GM19463 (cell line): ENCODE results near the gene ZNF219.

Source experiments
- ATAC-seq: cut with Tn5 transposase; IDR thresholded peaks from one replicate; pipeline ENCODE4 v1.9.1; 2021; ENCODE audit warnings: mild to moderate bottlenecking, moderate library complexity; ENCODE audit not compliant: unreplicated experiment

ZNF219 gene

DNA sequence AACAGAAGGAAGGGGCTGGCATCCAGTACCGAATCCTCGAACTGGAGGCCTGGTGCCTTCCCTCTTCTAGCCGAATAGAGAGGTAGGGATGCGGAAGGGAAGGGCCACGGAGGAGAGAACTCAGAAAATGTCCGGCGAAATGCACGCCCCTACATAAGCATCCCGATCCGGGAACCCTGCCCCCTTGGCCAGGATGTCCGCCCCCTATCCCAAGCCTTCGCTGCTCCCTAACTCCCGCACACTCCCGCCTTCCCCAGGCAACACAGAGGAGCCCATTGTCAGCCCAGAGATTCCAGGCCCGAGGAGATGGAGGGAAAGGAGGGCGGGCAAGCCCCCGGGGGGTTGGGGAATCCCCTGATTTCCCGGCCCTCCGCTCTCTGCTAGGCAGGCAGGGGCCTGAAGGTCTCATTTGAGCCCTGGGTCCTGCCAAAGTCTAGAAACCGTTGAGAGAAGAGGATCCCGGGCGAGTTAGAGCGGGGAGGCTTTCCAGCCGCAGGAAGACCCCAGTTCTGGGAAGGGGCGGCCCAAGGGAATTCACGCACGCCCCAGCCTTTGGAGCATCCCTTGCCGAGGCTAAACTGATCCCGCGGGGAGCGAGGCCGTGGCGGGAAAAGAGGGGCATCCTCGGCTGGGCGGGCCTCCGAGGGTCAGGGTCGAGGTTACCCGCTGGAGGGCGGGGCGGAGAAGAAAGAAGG lies 28.9 kb downstream of the ZNF219 start:
- ATAC-seq: no peak

DNA sequence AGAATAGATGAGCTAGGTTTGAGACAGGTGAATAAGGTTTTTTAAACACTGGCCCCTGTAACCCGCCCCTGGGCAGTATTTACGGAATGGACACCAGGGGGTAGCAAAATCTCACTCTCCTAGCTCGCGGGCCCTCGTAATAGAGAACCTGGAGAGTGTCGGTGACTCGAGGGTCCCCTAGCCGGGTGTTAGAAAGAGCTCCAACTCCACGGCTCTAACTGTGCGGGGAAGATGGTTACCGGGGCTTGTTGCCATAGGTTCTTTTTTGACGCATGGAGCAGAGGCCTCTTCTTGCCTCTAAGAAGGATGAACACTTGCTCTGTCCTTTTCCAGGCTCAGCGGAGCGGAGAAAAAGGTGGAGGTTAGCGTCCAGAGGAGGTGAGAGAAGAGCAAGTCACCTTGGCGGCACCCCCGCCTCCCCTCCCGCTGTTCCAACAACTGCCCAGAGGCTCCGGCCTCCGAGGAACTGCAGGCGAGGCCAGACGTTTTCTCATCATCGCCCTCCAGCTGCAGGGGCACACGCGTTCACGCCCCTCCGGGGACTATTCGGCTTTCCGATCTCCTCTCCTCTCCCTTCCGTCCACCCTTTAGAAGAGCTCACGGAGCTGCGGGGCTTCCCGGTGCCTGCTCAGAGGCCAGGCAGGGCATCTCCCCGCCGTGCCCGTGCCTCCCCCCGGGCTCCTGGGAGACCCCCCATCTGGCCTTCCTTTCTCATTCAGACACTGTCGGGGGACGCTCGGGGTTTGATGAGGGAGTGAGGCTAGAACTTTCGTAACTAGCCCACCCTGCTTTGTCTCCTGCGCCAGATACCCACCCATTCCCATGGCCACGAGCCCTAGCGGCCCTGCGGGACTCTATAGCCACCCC lies 29.7 kb downstream of the ZNF219 start:
- no peak for ATAC-seq

DNA sequence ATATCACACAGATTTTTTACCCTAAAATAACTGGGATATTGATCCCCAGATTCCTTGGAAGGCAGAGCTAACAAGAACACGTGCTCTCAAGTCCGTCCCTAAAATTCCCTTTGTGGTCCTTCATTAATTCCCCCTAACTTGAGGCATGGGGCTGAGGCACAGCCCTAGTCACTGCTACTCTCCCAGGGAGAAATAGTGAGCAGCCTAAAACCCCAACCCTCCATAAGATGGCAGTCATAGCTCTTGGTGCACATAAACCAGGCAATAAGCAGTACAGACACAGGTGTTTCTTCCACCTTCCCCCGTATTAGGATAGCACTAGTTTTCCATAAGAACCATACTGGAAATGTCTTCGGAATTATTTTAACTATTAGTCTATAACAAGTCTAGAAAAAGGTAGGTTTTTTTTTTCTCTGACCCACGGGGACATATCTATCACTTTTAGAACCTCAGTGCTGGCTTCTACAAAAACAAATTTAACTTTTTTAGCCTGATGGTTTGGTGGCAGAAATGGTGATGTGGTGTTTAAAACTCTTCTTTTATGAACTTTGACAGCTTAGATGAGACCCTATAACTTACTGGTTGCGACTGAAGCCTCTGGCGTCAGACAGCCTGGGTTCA lies 31.5 kb downstream of the ZNF219 start:
- ATAC-seq: no peak

DNA sequence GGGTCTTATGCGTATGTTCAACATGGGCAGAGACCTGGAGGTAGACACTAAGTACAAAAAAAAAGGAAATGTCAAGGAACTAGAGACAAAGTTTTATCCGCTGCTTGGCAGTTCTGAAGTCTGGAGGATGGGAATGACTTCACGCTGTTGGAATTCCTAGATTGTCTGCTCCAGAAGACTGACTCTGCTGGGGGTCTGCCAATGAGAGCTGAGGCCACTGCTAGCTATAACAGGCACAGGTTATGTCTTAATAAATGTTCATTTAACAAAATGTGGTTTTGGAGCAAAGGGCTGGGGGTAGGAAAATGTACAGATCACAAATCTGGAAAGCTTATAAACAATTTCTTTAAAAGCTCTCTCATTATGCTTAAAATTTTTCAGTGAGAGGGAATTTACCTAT lies 35.0 kb downstream of the ZNF219 start:
- no peak for ATAC-seq

DNA sequence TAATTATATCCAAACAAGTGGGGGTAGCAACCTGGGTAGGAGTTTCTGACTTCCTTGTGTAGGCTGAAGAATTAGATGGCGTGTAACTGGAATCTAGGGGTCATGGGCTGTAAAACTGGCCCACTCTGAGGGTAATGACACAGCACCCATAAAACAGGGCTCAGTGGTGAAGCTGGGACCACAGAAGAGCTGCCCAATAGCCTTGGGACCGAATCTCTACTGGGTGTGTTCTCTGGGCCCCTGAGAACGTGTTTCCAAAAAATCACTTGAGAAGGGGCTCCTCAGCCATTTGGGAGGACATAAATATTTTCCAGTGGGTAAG lies 37.1 kb downstream of the ZNF219 start:
- no peak for ATAC-seq

DNA sequence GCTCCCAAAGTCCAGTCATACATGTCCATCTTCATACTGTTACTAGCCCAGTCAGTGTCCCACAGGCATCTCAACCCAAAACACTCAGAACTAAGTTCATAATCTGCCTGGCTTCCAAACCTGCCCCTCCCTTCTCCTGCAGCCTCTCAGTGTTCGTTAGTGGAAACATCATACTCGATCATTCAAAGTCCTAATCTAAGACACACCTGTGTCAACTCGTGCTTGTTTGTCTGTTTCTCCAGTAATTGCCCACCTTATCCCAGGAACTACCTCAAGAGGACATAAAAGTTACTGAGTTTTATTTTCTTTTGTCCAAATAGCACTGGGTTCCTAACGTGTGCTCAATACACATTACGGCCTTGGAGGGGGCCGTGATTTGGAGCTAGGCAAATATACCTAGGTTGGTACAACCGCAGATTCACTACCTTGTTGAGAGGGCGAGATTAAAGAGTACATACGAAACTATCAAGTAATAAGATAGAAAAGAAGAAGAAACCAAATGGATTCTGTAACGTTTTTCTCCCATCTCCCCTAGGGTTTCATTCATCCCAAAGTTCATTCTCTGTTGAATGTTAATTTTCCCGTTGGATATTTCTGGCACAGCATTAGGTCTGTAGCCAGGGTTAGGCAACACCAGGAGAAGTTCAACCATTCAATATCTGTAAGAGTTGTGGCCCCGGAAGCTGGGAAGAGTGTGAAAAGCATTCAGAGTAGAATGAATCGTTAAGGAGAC lies 37.7 kb downstream of the ZNF219 start:
- no peak for ATAC-seq

DNA sequence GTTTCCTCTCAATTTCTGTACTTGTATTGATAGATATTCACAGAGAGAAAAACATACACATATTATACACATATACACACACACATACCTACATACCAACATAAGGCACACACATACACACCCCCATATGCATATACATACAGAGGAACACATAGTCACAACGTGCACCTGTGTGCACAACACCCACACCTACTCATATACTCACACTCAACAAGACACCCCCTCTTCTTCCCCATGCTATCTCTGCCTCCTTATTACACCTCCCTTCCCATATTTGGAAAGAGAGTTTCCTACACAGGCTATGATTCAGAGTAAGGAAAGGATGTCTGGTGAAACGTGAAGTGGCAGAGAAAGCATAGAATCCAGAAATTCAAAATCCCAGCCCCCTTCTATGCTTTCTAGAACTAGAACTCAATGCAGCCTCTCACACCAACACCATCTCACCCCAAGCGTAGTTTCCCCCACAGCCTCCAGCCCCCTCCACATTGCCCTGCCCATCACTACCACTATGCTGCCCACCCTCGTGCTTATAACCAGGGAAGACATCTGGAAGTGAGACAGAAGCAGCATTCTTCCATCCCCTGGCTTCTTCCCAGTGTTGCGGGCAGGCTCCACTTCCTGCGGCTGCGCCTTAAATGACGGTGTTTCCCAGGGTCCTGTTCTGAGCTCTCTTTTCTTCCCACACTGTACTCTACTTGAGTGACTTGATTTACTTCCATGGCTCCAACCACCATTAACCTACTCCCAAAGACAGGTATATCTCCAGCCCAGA lies 38.4 kb downstream of the ZNF219 start:
- no peak for ATAC-seq

DNA sequence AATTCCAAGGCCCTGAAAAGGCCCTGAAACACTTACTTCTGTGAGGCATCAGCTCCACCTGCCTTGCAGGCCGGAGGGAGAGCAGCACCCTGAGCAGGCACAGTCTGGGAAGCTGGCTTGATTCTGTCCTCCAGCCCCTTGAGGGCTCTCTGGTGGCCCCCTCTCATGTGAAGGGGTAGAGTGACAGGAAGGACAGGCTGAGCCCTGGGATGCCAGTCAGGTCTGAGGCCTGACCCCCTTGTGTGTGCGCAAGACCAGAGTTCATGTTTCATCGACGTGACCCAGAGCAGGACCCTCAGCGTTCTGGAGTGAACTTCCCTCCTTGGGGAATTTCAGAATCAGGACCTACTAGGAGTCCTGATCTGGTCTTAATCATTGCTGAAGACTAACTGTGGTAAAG lies 39.6 kb downstream of the ZNF219 start:
- ATAC-seq: no peak

DNA sequence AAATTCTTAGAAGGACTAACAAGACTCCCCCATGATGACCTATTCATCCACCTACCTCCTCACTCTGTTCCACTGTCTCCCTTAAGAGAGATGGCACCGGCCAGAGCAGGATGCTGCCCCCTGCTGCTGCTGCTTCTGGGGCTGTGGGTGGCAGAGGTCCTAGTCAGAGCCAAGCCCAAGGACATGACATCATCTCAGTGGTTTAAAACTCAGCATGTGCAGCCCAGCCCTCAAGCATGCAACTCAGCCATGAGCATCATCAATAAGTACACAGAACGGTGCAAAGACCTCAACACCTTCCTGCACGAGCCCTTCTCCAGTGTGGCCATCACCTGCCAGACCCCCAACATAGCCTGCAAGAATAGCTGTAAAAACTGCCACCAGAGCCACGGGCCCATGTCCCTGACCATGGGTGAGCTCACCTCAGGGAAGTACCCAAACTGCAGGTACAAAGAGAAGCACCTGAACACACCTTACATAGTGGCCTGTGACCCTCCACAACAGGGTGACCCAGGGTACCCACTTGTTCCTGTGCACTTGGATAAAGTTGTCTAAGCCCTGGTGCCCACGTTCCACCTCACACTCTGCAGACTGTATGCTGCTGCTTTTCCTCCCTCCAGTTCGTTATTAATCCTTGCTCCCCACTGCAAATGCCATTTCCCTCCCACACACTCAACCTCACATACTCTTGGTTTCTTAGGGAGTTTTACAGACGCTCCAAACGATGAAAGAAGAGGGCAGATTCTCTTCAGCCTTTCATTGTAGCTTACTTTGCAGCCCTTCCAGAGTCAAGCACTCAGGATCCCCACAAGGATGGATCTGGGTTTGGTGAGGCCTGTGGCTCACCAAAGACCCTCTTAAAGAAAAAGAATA lies 40.4 kb downstream of the ZNF219 start, which contains the start of gene RNASE8:
Gene RNASE8, plus strand, starts transcription at position 20 of the 873 bp plus-strand sequence. Its CDS starts 71 bp downstream, at position 91.
- no peak for ATAC-seq

DNA sequence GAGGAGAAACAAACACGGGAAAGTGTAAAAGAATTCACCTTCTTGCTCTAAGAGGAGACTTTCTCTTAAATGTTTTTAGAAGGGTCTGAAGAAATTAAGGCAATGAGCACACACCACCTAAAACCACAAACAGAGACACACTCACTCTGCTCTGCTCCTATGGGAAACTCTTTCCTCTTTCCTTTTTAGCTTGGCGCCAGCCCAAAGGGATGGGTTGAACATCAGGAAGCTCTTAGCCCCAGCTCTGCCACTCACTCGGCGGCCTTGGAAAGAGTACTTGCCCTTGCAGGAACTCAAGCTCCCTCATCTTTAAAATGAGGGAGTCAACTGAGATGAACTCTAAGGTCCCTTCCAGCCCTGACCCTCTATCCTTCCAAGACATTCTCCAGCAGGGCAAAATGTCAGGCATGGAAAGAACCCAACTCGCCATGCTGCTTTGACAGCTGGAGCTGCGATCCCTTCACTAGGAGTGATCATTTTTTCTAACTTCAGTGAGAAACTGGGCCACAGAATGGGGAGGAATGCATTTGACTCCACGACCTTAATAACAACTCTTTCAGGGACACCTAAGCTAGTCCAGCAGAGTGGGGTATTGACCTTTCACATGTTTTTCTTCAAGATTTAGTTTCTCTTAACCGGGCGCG lies 41.8 kb downstream of the ZNF219 start:
- no peak for ATAC-seq

DNA sequence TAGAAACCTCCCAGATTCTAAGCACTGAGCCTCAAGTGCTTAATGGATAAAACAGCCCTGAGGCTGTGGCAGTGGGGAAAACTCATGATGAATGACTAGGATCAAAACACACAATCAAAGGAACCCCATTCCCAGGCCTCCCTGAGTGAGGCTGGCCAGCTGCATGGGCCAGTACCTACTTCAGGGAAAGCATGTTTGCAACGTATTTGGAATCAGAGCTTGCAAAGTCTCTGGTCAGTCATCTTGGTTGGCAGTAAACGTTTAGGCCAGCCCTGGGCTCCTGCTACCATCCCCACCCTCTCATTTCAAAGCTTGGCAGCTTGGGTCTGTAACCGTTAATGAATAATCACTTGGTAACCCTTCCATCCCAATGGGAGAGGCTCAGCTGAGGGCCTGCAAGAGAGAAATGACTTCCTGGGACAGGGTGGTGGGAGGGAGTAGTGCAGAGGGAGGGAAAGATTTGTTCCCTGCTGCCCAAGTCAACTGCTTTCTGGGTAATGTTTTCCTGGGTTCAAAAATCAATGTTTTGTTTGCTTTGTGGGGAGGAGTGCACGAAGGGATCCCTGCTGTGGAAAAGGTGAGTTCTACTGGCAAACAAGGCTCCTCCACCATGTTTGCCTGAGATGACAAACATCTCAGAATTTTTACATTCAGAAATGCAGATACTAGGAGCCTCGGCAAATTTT lies 42.9 kb downstream of the ZNF219 start:
- ATAC-seq: no peak

DNA sequence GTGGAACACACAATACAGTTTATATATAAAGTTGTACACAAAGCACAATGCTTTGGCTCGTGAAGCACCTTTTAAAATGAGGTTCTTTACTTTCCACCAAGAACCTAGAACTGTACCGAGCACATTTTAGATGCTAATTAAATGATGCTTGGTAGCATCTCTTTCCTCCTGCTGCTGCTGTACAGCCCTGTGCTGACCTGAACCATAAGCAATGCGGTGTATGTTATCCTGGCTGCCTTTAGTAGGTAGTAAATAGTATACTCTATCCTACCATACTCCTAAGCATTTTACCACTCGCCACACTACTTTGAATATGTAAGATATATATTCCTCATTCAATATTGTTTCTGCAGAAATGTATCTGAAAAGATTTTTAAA lies 43.7 kb downstream of the ZNF219 start:
- no peak for ATAC-seq

DNA sequence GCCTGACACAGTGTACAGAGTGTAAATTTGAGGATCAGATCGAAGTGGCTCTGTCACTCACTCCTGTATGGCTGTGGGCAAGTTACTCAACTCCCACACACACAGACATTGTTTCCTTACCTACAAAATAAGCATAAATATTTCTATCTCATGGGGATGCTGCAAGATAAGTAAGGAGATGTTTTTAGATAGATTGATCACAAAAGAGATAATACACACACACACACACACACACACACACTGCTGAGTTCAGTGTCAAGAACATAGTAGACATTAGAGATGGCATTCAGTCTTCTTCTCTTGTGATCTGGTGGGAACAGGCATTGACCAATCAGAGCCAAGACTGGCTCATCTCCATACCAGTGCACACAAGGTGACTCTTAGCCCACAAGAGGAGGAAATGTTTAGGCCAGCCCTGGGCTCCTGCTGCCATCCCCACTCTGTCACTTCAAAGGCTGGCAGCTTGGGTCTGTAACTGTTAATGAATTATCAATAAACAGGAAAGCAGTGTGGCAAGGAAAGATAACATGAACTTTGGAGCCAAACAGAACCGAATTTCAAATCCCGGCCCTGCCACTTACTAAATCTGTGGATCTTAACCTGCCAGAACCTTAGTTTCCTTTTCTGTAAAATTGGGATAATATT lies 44.2 kb downstream of the ZNF219 start:
- no peak for ATAC-seq

DNA sequence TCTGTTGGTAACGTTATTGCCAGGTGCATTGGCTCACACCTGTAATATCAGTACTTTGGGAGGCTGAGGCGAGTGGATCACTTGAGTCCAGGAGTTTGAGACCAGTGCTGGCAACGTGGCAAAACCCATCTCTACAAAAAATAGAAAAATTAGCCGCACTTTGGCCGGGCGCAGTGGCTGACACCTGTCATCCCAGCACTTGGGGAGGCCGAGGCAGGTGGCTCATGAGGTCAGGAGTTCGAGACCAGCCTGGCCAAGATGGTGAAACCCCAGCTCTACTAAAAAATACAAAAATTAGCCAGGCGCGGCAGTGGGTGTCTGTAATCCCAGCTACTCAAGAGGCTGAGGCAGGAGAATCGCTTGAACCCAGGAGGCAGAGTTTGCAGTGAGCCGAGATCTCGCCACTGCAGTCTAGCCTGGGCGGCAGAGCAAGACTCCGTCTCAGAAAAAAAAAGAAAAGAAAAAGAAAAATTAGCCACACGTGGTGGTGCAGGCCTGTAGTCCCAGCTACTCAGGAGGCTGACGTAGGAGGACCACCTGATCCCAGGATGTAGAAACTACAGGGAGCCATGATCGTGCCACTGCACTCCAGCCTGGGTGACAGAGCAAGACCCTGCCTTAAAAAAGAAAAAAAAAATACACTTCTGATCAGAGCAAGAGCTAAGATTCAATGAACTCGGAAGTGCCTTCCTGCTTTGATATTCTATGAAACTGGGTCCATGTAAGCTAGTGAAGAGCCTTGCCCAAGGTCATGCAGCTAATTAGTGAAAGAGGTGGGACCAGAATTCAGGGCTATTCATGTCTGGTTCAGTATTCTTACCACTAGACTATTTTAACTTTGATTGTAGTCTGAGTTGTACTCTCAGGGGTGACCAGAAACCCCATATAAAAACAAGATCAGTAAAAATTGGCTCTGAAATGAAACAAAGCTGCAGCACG lies 45.0 kb downstream of the ZNF219 start:
- no peak for ATAC-seq

DNA sequence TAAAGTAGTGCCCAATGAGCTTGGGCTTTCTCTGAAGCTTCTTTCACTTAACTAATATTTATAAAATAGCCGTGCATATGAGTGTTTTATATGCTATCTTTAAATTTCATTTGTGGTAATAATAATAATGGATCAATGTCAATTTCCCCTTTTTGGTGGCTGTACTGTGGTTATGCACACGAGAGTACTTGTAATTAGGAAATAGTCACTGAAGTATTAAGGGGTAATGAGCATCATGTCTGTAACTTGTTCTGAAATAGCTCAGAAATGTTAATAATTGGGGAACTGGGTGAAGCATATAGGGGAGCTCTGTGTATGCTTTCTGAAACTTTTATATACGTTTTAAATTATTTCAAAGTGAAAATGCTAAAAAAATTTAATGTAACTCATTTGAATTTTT lies 47.9 kb downstream of the ZNF219 start:
- no peak for ATAC-seq

DNA sequence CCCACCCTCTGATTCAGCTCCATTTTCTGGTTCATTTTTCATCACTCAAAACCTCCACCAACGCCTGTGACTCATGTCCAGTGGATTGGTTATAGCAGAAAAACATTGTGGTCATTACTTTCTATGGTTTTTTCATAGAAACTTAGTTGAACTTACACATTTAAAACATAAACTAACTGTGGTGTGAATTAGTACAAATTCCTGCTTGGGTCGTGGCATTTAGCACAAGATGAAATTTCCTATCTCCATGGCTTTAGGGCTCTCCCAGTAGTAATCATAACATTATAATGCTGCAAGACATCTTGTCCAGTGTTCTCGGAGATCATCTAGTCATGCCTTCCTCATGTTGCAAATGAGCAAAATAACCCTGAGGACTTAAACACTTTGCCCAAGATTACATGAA lies 49.2 kb downstream of the ZNF219 start:
- ATAC-seq: no peak

DNA sequence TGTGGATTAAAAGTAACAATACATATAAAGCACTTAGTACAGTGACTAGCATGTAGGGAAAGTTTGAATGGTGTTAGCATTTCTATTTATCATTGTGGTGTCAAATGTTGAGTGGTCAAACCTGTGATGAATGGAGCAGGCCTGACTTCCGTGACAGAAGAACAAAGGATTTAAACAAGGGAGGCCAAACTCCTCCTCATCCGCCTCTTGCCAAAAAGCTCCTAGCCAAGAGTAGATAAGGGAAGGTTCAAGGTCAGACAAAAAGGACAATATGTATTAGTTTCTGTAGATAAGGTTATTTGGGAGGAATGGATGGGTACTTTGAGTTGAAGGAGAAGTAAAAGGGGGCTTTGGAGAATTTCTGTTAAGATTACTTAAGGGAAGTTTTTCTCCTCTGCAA lies 49.8 kb downstream of the ZNF219 start:
- no peak for ATAC-seq
